IMR-90 (cell line): ENCODE measurements around the gene SVIL.

Experiments used
- CEBPB ChIP-seq: IDR thresholded peaks from 2 replicates; pipeline ENCODE4 v1.6.1; 2012; ENCODE audit warnings: low read depth, low read length, improper control_type of control experiment
- POLR2A ChIP-seq: IDR thresholded peaks from 2 replicates; pipeline ENCODE4 v1.6.1; 2012; ENCODE audit warnings: mild to moderate bottlenecking, low read depth, low read length
- RCOR1 ChIP-seq: IDR thresholded peaks from 2 replicates; pipeline ENCODE4 v1.6.1; 2012; ENCODE audit warnings: mild to moderate bottlenecking, low read length, improper control_type of control experiment; ENCODE audit not compliant: insufficient replicate concordance
- TF ChIP-seq, protein P1 (sequence below): conservative IDR thresholded peaks from 2 replicates; pipeline ENCODE4 v1.5.1; 2012; ENCODE audit warnings: mild to moderate bottlenecking, low read depth, low read length, improper control_type of control experiment

GRCh38 chr10:29637537-29637936 is 2.8 kb upstream of the SVIL start:
- TF ChIP-seq CEBPB (no peak), POLR2A (no peak), RCOR1 (no peak)
- TF ChIP-seq, protein P1, sequence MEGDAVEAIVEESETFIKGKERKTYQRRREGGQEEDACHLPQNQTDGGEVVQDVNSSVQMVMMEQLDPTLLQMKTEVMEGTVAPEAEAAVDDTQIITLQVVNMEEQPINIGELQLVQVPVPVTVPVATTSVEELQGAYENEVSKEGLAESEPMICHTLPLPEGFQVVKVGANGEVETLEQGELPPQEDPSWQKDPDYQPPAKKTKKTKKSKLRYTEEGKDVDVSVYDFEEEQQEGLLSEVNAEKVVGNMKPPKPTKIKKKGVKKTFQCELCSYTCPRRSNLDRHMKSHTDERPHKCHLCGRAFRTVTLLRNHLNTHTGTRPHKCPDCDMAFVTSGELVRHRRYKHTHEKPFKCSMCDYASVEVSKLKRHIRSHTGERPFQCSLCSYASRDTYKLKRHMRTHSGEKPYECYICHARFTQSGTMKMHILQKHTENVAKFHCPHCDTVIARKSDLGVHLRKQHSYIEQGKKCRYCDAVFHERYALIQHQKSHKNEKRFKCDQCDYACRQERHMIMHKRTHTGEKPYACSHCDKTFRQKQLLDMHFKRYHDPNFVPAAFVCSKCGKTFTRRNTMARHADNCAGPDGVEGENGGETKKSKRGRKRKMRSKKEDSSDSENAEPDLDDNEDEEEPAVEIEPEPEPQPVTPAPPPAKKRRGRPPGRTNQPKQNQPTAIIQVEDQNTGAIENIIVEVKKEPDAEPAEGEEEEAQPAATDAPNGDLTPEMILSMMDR: no peak
